Measurements from ENCODE around the gene PTGES3L. TPM values are rescaled to one million over a fixed set of nuclear protein-coding genes. Genes with fewer than 3 reads are reported as not detected.
"Not testable (repeated sequence)": the region's sequence is repeated elsewhere in the genome, so short reads cannot be mapped to it uniquely, and the experiment has no call there.

The PTGES3L gene
- total RNA-seq, 1 donor from 2014 or later = 50.7 TPM

DNA sequence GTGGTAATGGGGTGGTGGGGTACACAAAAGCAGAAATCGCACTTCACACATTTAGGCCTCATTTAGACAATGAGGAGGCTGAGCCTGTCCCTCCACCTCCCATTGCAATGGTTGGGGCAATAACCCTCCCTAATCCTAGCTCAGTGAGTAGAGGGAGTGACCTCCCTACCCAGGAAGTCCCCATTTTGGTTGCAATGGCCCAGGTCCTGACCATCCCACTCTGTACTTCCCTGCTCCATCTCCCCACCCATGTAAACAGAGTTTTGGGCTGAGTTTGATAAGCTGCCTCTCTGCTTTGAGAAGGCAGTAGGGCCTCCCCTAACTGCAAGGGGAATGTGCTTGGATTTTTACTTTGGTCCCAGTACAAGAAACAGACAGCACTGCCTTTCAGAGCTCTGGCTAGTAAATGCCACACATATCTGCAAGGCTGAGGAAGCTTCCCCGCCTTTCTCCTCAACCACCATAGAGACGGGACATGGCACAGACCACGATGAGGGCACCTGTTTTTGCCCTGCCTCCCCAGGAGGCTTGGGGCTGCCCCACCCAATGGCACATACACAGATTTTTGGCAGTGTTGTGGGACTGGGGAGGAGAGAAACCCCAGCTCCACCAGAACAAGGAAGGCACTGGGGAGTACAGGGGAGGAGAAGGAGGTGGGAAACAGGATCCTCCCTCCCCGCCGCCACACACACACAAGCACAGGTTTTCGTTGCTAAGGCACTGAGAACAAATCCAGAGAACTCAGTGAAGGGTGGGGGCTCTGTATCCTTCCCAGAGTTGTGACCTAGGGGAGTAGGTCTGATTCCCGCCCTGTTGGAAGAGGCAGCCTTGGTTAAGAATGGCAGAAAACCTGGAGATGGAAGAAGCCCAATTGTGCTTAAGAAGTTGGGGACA, 35.0 kb upstream of the PTGES3L start:
- peak; percentile 2 for ATAC-seq
- no peak for DNase-seq
- intact Hi-C loops (cut with micrococcal nuclease) = no loop called here

DNA sequence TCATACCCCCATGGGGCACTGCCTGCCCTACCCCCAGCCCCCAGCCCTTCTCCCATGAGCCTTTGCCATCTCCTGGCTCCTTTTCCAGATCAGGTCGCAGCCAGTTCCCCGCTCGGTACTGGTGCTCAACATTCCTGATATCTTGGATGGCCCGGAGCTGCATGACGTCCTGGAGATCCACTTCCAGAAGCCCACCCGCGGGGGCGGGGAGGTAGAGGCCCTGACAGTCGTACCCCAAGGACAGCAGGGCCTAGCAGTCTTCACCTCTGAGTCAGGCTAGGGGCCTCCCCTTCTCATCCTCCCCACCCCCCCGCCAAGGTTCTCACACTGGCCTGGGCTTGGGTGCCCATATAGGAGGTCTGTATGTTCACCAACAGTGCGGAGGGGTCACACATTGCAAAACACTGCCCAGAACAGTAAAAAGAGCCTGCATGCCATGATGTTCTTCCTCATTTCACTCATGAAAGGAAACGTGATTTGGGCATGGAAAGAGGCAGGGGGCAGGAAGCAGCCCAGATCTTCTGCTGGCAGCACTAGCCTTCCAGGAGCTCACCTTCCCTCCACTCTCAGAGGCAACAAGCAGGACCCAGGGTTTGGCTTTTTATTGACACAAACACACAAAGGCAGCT, 34.3 kb upstream of the PTGES3L start:
- ATAC-seq (peak; percentile 29), DNase-seq (peak; percentile 51)
- intact Hi-C loops (cut with micrococcal nuclease) = no loop called here

DNA sequence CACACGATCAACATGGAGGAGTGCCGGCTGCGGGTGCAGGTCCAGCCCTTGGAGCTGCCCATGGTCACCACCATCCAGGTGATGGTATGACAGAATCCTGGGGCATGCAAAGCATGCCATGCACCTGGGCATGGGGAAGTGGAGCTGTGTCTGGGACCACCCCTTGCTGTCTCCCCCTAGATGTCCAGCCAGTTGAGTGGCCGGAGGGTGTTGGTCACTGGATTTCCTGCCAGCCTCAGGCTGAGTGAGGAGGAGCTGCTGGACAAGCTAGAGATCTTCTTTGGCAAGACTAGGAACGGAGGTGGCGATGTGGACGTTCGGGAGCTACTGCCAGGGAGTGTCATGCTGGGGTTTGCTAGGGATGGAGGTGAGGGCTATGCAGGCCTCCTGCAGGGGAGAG, 33.4 kb upstream of the PTGES3L start:
- intact Hi-C loops (cut with micrococcal nuclease) = no loop called here
- no peak for DNase-seq
- ATAC-seq = no peak

DNA sequence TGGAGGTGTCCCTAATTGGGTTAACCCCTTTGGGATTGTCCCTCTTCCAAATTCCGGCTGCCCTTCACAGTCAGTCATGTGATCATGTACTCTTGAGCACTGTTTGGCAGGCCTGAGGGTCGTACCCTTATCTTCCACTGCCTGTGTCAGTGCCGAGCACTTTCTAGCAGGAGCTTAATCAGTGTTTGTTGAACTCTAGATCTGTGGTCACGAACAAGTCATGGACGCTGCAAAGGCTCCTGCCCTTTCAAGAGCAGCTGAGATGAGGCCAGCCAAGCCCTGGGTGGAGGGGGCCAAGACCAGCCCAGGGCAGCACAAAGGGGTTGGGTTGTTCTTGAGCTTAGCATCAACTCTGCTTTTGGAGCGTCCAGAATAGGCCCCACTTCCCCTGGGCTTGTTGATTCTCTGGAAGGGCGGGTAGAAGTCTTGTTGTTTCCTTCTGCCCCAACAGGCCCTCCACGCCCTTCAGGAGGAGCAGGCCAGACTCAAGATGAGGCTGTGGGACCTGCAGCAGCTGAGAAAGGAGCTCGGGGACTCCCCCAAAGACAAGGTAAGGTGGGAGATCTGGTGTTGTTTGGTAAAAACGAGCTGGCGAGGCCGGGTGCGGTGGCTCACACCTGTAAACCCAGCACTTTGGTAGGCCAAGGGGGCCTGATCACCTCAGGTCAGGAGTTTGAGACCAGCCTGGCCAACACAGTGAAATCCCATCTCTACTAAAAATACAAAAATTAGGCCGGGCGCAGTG, 32.0 kb upstream of the PTGES3L start:
- no peak for DNase-seq
- intact Hi-C loops (cut with micrococcal nuclease) = no loop called here
- peak; percentile 29 for ATAC-seq

DNA sequence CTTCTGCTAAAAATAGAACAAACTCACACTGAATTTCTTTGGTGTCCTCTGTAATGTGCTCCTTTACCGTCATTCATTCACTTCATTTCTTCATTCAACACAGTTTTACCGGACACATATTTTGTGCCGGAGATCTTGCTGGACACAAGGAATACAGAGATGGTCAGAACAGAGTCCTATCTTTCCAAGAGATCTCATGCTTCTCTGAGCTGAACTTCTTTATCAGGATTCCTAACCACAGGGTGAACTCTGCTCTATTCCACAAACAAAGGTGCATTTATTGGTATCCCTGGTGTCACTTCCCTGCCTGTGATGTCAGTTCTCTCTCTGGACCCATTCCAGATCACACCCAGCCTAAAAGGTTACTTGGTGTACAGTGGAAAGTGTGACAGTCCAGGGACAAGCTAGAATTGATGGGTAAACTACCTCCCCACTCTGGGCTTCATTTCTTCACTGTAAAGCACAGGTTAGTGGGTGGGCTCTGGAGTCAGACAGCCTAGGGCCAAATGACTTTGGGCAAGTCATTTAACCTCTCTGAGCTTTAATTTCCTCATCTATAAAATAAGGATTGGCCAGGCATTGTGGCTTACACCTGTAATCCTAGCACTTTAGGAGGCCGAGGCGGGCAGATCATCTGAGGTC, 30.9 kb upstream of the PTGES3L start:
- intact Hi-C loops (cut with micrococcal nuclease) = no loop called here
- DNase-seq (no peak), ATAC-seq (no peak)

DNA sequence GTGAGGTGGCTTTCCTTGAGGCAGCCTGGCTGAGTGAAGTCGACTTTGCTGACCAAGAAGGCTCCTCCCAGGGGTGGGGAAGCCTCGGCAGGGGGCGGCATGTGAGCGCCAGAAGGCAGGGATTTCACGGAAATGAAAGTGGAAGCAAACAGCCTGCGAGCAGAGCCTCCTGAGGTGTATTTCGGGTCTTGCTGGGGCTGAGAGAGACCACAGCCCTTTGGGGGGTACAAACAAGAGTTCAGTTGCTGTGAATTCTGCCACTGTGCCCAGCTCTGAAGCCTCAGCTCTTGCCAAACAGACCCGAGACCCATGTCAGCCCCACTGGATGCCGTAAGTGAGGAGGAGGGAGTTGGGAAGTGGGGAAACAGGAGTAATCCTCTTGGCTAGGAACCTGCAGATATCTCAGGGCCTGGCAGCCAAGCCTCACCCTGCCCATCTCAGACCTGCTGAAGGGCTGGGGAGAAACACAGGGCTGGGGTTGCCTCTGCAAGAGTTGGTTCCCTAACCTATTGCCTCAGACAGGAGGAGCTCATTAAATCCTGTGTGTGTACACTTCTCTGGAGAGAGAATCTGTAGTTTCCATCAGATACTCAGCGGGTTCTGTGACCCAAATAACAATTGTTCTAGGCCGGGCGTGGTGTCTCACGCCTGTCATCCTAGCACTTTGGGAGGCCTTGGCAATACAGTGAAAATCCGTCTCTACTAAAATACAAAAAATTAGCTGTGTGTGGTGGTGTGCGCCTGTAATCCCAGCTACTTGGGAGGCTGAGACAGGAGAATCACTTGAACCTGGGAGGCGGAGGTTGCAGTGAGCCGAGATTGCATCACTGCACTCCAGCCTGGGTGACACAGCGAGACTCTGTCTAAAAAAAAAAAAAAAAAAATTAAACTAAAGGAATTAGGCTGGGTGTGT, 27.0 kb upstream of the PTGES3L start, which contains the start of gene IFI35:
TSS of gene IFI35 (plus strand) at position 146 of the 913 bp plus-strand sequence. CDS start at position 310, 164 bp downstream.
- peak; percentile 91 for ATAC-seq

DNA sequence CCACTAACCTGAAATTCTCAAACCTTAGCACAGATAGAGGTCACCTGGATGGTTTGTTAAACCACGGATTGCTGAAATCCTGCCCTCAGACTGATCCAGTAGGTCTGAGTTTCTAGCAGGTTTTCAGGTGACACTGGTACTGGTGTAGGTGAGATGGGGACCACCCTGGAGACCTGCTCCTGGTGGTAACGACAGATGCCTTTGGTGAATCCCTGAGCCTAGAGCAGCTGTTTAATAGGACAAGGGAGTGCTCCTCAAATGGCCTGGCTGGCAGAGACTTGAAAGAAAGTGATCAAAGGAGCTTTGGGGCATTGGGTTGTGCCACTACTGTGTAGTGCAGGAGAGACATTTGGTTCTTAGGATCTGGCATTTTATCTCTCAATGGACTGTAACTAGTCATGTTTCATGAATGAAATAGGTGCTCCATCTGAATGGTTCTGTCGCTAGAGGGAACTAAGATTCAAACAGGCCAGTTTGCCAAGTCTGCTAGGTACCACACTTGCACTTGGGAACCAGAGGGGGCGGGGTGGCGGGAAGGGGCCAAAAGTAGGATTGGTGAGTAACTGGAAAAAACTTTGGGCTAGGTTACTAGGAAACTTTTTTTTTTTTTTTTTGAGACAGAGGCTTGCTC, 23.8 kb upstream of the PTGES3L start:
- no peak for DNase-seq
- intact Hi-C loops (cut with micrococcal nuclease) = no loop called here
- no peak for ATAC-seq

More for the DNA sequence above, 27.0 kb upstream of the PTGES3L start, which contains the start of gene IFI35:
- peak; percentile 87 for DNase-seq
- intact Hi-C loops (cut with micrococcal nuclease) = no loop called here

GRCh38 chr17:43000894-43001293, 21.0 kb upstream of the PTGES3L start:
- ATAC-seq; intact Hi-C loops (cut with micrococcal nuclease); DNase-seq: not testable (repeated sequence)

DNA sequence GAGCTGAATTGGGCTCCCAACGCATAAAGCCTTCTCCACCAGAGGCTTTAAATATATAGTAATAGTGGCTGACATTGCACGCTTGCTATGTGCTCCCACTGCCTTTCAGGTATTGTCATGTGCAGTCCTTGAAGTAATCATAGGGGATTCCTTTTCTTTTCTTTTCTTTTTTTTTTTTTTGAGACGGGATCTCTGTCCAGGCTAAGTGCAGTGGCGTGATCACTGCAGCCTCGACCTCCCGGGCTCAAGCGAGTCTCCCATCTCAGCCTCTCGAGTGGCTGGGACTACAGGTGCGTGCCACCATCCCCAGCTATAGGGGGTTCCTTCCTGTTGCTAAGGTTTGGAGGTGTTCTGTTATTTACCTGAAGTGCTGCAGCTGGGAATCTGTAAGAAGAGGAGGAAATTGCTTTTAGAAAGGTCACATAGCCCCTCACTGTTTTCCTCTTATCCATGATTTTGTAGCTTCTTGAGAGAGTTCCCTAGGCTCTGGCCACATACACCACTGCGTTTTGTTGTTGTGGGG, 19.2 kb upstream of the PTGES3L start:
- DNase-seq (no peak), ATAC-seq (no peak)
- intact Hi-C loops (cut with micrococcal nuclease) = no loop called here

GRCh38 chr17:42997984-42998938, 18.4 kb upstream of the PTGES3L start, which contains the start of gene RPL27:
Gene RPL27, plus strand, starts transcription at chr17:42998419. Its CDS starts 332 bp downstream, at chr17:42998751.
- intact Hi-C loops (cut with micrococcal nuclease) = no loop called here
- DNase-seq = peak; percentile 97
- ATAC-seq = peak; percentile 98

- intact Hi-C loops (cut with micrococcal nuclease) = no loop called here
- ATAC-seq (peak; percentile 0), DNase-seq (no peak)
These were observed 17.6 kb upstream of the PTGES3L start for GRCh38 chr17:42997390-42997983.

GRCh38 chr17:42993913-42994312, 14.0 kb upstream of the PTGES3L start:
- intact Hi-C loops (cut with micrococcal nuclease); DNase-seq; ATAC-seq: not testable (repeated sequence)

DNA sequence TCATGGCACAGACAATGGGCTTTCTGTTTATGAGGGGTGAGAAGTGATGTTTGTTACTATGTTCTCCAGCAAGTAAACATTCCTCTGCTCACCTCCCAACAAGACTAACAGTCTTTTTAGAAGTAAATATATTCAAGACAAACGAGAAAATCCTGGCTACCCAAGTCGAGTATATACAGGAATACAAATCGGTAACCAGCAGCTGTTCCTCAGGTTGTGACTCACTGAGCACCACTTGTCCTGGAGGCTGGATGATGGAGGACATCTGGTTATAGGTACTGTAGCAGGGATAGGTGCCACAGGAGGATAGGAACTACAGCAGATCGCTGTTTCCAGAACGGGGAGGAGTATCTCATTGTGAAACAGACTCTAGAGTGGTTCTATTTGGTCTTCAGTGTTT, 13.0 kb upstream of the PTGES3L start:
- no peak for DNase-seq
- ATAC-seq = no peak
- intact Hi-C loops (cut with micrococcal nuclease) = no loop called here

- ATAC-seq (no peak), DNase-seq (no peak)
- intact Hi-C loops (cut with micrococcal nuclease) = no loop called here
These were observed 11.6 kb upstream of the PTGES3L start for GRCh38 chr17:42991471-42991870.

DNA sequence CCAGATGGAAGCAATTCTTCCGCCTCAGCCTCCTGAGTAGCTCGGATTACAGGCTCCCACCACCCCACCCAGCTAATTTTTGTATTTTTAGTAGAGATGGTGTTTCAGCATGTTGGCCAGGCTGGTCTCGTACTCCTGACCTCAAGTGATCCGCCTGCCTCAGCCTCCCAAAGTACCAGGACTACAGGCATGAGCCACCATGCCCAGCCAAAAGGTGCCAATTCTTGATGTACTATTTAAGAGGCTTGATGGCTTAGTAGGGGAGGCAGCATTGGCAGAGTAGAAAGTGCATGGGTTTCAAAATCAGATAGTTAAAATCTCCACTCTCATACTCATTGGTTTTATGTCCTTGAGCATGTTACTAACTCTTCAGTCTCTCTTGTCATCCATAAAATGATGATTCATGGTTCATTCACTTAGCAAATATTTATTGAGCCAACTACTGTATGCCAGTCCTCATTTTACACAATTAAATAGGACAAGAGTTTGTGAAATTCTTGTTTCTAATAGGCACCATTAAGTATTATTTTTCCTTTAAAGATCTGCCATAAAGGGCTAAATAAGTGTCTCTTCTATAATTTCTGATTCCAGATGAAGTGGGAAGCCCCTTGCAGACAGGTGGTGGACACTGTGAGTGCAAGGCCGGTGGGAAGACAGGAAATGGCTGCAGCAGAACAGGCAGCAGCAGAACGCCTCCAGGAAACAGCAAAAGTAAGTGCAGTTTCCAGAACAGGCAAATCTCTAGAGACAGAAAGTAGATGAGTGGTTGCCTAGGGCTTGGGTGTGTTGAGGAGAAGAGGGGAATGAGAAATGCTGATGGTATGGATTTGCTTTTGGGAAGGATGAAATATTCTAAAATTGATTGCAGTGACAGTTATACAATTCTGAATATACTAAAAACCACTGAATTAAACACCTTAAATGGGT, 10.1 kb upstream of the PTGES3L start:
- no peak for ATAC-seq
- intact Hi-C loops (cut with micrococcal nuclease) = no loop called here
- no peak for DNase-seq
